Tibial nerve (tissue), 4 donors: Measurements from ENCODE around the gene MARVELD2.
"Not testable (repeated sequence)": the region's sequence is repeated elsewhere in the genome, so short reads cannot be mapped to it uniquely, and the experiment has no call there.

Experiments used
- CTCF ChIP-seq, 5 experiments: fragments of 200-600 bp in 3 of 5; fragments of 450-650 bp in 2 of 5; sonication (generic) in 3 of 5; IDR thresholded peaks; one replicate each; pipeline ENCODE4 v1.5.1; 2016 to 2019; ENCODE audit warnings: antibody characterized with exemption in 5 of 5, mild to moderate bottlenecking in 3 of 5, moderate library complexity in 2 of 5
- EP300 ChIP-seq, 2 donors: sonication (generic); formaldehyde crosslinking; IDR thresholded peaks; one replicate each; pipeline ENCODE4 v1.6.1; 2017; ENCODE audit warnings: antibody characterized with exemption in 2 of 2, mild to moderate bottlenecking in 1 of 2
- POLR2A ChIP-seq, 2 donors: fragments of 450-650 bp; IDR thresholded peaks; one replicate each; pipeline ENCODE4 v1.6.1; 2017; ENCODE audit warnings: antibody characterized with exemption in 2 of 2, mild to moderate bottlenecking in 2 of 2, moderate library complexity in 2 of 2

DNA sequence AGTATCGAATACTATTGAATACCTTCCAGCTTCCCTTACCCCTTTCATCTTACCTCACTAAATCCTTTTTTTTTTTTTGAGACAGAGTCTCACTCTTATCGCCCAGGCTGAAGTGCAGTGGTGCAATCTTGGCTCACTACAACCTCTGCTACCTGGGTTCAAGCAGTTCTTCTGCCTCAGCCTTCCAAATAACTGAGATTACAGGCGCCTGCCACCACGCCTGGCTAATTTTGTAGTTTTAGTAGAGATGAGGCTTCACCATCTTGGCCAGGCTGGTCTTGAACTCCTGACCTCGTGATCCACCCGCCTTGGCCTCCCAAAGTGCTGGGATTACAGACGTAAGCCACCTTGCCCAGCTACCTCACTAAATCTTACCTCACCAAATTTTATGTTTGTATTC is 63.4 kb downstream of the MARVELD2 start:
- not testable (repeated sequence) for TF ChIP-seq CTCF, POLR2A, EP300 (IDR thresholded peaks at IDR 0.05)
